ENCODE measurements around the gene MGLL.
"Not testable (repeated sequence)": the region's sequence is repeated elsewhere in the genome, so short reads cannot be mapped to it uniquely, and the experiment has no call there.

Gene MGLL

GRCh38 chr3:127684871-127685707, 137.2 kb downstream of the MGLL start:
- DNase-seq, result no peak

- DNase-seq, result no peak
Measured at GRCh38 chr3:127682561-127682960, 139.8 kb downstream of the MGLL start.

GRCh38 chr3:127682175-127682554, 140.2 kb downstream of the MGLL start:
- not testable (repeated sequence) for DNase-seq

GRCh38 chr3:127680798-127681221, 141.5 kb downstream of the MGLL start:
- no peak for DNase-seq

GRCh38 chr3:127680146-127680661, 142.1 kb downstream of the MGLL start:
- DNase-seq, result no peak

- DNase-seq, result no peak
Measured at GRCh38 chr3:127679534-127680145, 142.7 kb downstream of the MGLL start.

- no peak for DNase-seq
Measured at GRCh38 chr3:127678611-127679533, 143.4 kb downstream of the MGLL start.

- DNase-seq, result no peak
Measured at GRCh38 chr3:127678315-127678599, 144.1 kb downstream of the MGLL start.

GRCh38 chr3:127677541-127678314, 144.6 kb downstream of the MGLL start:
- DNase-seq, result no peak

GRCh38 chr3:127676921-127677351, 145.4 kb downstream of the MGLL start:
- DNase-seq, result no peak

- no peak for DNase-seq
Measured at GRCh38 chr3:127676456-127676855, 145.9 kb downstream of the MGLL start.

- no peak for DNase-seq
Measured at GRCh38 chr3:127675651-127676391, 146.5 kb downstream of the MGLL start.

- no peak for DNase-seq
Measured at GRCh38 chr3:127674790-127675189, 147.5 kb downstream of the MGLL start.

GRCh38 chr3:127674101-127674721, 148.1 kb downstream of the MGLL start:
- DNase-seq, result no peak

GRCh38 chr3:127673191-127674100, 148.9 kb downstream of the MGLL start:
- DNase-seq, result no peak

- peak; percentile 63 for DNase-seq
Measured at GRCh38 chr3:127672429-127673190, 149.7 kb downstream of the MGLL start, which contains the start of gene ABTB1. Gene ABTB1 (plus strand): TSS chr3:127672952. CDS start chr3:127673026, 74 bp downstream.

- no peak for DNase-seq
Measured at GRCh38 chr3:127671523-127672428, 150.5 kb downstream of the MGLL start.
